HepG2 (cell line): ENCODE measurements around the gene C5orf34. TPM values are rescaled to one million over a fixed set of nuclear protein-coding genes. Genes with fewer than 3 reads are reported as not detected.

Source experiments
- ARID4A ChIP-seq: sonication (generic); formaldehyde crosslinking; IDR thresholded peaks from 2 replicates; pipeline ENCODE4 v1.5.0; 2020; ENCODE audit warnings: mild to moderate bottlenecking, missing genetic modification reagents, borderline replicate concordance
- CHD2 ChIP-seq: IDR thresholded peaks from 2 replicates; pipeline ENCODE4 v1.6.1; 2011; ENCODE audit warnings: low read depth, low read length, improper control_type of control experiment
- HMGXB4 ChIP-seq, 2 experiments: sonication (generic) in 1 of 2; formaldehyde crosslinking in 1 of 2; IDR thresholded peaks; 2 replicates each; pipeline versions ENCODE4 v1.4.0 to v1.6.1; 2018 to 2020; ENCODE audit warnings: missing genetic modification reagents in 2 of 2, borderline replicate concordance in 1 of 2, low read depth in 1 of 2, mild to moderate bottlenecking in 1 of 2, missing biosample characterization in 1 of 2
- HNF1A ChIP-seq, 2 experiments: sonication (generic) in 1 of 2; formaldehyde crosslinking in 1 of 2; IDR thresholded peaks; 2 replicates each; pipeline versions ENCODE4 v1.4.0 to v1.6.1; 2016 to 2020; ENCODE audit warnings: borderline replicate concordance in 1 of 2, low read depth in 1 of 2, mild to moderate bottlenecking in 1 of 2, missing genetic modification reagents in 1 of 2
- MXD1 ChIP-seq: sonication (generic); formaldehyde crosslinking; IDR thresholded peaks from 2 replicates; pipeline ENCODE4 v1.4.0; 2020; ENCODE audit warnings: mild to moderate bottlenecking, missing genetic modification reagents
- PHF8 ChIP-seq: sonication (generic); formaldehyde crosslinking; IDR thresholded peaks from 2 replicates; pipeline ENCODE4 v1.5.0; 2020; ENCODE audit warnings: missing genetic modification reagents
- RNF2 ChIP-seq: fragments of 450-650 bp; conservative IDR thresholded peaks from 2 replicates; pipeline ENCODE4 v1.6.1; 2016; ENCODE audit warnings: low read depth
- WIZ ChIP-seq: sonication (generic); formaldehyde crosslinking; IDR thresholded peaks from 2 replicates; pipeline ENCODE4 v1.5.1; 2020; ENCODE audit warnings: mild to moderate bottlenecking, missing genetic modification reagents
- YEATS4 ChIP-seq: sonication (generic); formaldehyde crosslinking; IDR thresholded peaks from 2 replicates; pipeline ENCODE4 v1.4.0; 2020; ENCODE audit warnings: missing genetic modification reagents, borderline replicate concordance
- ZFX ChIP-seq: sonication (generic); formaldehyde crosslinking; IDR thresholded peaks from 2 replicates; pipeline ENCODE4 v1.4.0; 2020; ENCODE audit warnings: mild to moderate bottlenecking, low read depth, missing genetic modification reagents, moderate library complexity
- ZNF781 ChIP-seq: sonication (generic); formaldehyde crosslinking; IDR thresholded peaks from 2 replicates; pipeline ENCODE4 v1.5.1; 2020; ENCODE audit warnings: borderline replicate concordance, mild to moderate bottlenecking, missing genetic modification reagents; ENCODE audit errors: not compliant biosample characterization
- polyA plus RNA-seq, 8 experiments: library from polyadenylated mRNA; depleted of rRNA in 3 of 8; stranded (reverse) in 7 of 8; unstranded in 1 of 8; fragments of >200 nt; fragmentation: Illumina TruSeq in 4 of 8; extraction: Trizol in 4 of 8; gene quantifications; 2 replicates each; pipeline versions ENCODE4 v1.2.1 to v1.2.3, GENCODE V29; 2011 to 2016; ENCODE audit warnings: low read depth in 4 of 8, missing spikeins in 1 of 8, mixed read lengths in 1 of 8; ENCODE audit not compliant: insufficient read depth in 1 of 8
- total RNA-seq, 5 experiments: library from RNA; depleted of rRNA; stranded (reverse); fragments of >200 nt; fragmentation: Illumina TruSeq; extraction: Trizol; gene quantifications; 2 replicates each; pipeline ENCODE4 v1.2.3, GENCODE V29; 2016; ENCODE audit warnings: low read depth in 1 of 5

Gene C5orf34
- total and polyA plus RNA-seq, 2 of the 13 experiments (the other 11 are each of a cell fraction or from before 2014, with no cell fraction given), result 3.2 to 6.4 TPM

GRCh38 chr5:43484106-43484849, 30.7 kb downstream of the C5orf34 start (continued):
- TF ChIP-seq ARID4A (CRISPR knock-in tag) (peak; percentile 67; the same call in 1 of the 2 replicates), ZFX (CRISPR knock-in tag) (peak; percentile 68; the same call in 1 of the 2 replicates), HNF1A (IDR thresholded peaks at IDR 0.05; ENCODE audit: low read depth) (no peak), HNF1A (CRISPR knock-in tag; IDR thresholded peaks at IDR 0.05; ENCODE audit: borderline replicate concordance) (peak; percentile 11; the same call in 1 of the 2 replicates), PHF8 (CRISPR knock-in tag) (peak; percentile 46), MXD1 (CRISPR knock-in tag) (no peak), HMGXB4 (CRISPR knock-in tag; IDR thresholded peaks at IDR 0.05; ENCODE audit: borderline replicate concordance in 1 of 2, low read depth in 1 of 2) (peak; percentile 30 to 94; a peak in 3 of 4 replicates), RNF2 (peak; percentile 50; the same call in 1 of the 2 replicates), YEATS4 (CRISPR knock-in tag) (peak; percentile 17; the same call in 1 of the 2 replicates), CHD2 (0 out of 2 replicates have a peak, but pooled peaks have one; percentile 49), ZNF781 (CRISPR knock-in tag) (peak; percentile 37), WIZ (CRISPR knock-in tag) (no peak)
